ENCODE data around the gene SLC9A9.

GRCh38 chr3:143637133-143637532, 211.1 kb downstream of the SLC9A9 start:
- no peak for TF ChIP-seq CTCF (IDR thresholded peaks at IDR 0.05; ENCODE audit: low read depth, low read length)
- TF ChIP-seq MAX (IDR thresholded peaks at IDR 0.05; ENCODE audit: low read depth, low read length) = no peak
- TF ChIP-seq POLR2A (IDR thresholded peaks at IDR 0.05; ENCODE audit: extremely low read depth, insufficient read length) = no peak

All from NB4 (cell line).